ENCODE data around the gene ST3GAL5.
A peak's percentile ranks its signal among the peaks of the same experiment; 100 is the strongest.

Gene ST3GAL5

GRCh38 chr2:85915606-85916303 is 27.0 kb upstream of the ST3GAL5 start:
- Histone ChIP-seq H3K36me3 (ENCODE audit: control insufficient read depth in 2 of 2, insufficient read depth in 2 of 2, low read length in 2 of 2) (no peaks in the 10 kb centered on the region), H3K27ac (ENCODE audit: low read length) (no peak overlapping the region), H3K9me3 (ENCODE audit: control insufficient read depth in 2 of 2, low read length in 2 of 2) (no peaks in the 10 kb centered on the region), H3K9ac (ENCODE audit: low read length in 2 of 2) (no peak overlapping the region), H3K4me3 (ENCODE audit: low read length in 2 of 2) (no peak overlapping the region), H3K4me1 (ENCODE audit: control insufficient read depth, insufficient read depth, low read length) (peaks cover 3% of the 10 kb centered on the region), H3K27me3 (ENCODE audit: control insufficient read depth in 1 of 2, insufficient read depth in 2 of 2, low read length in 2 of 2) (no peaks in the 10 kb centered on the region)

- no peak overlapping the region for H3K4me3 ChIP-seq (ENCODE audit: low read length in 2 of 2)
- H3K9me3 ChIP-seq (ENCODE audit: control insufficient read depth in 2 of 2, low read length in 2 of 2) = no peaks in the 10 kb centered on the region
- no peak overlapping the region for H3K9ac ChIP-seq (ENCODE audit: low read length in 2 of 2)
- no peaks in the 10 kb centered on the region for H3K27me3 ChIP-seq (ENCODE audit: control insufficient read depth in 1 of 2, insufficient read depth in 2 of 2, low read length in 2 of 2)
- H3K4me1 ChIP-seq (ENCODE audit: control insufficient read depth, insufficient read depth, low read length) = peaks cover 3% of the 10 kb centered on the region
- no peaks in the 10 kb centered on the region for H3K36me3 ChIP-seq (ENCODE audit: control insufficient read depth in 2 of 2, insufficient read depth in 2 of 2, low read length in 2 of 2)
- no peak overlapping the region for H3K27ac ChIP-seq (ENCODE audit: low read length)
These were observed 26.1 kb upstream of the ST3GAL5 start for GRCh38 chr2:85914922-85915321.

GRCh38 chr2:85913884-85914881 is 25.4 kb upstream of the ST3GAL5 start:
- Histone ChIP-seq H3K27ac (ENCODE audit: low read length) (no peak overlapping the region), H3K4me3 (ENCODE audit: low read length in 2 of 2) (no peak overlapping the region), H3K9me3 (ENCODE audit: control insufficient read depth in 2 of 2, low read length in 2 of 2) (no peaks in the 10 kb centered on the region), H3K36me3 (ENCODE audit: control insufficient read depth in 2 of 2, insufficient read depth in 2 of 2, low read length in 2 of 2) (no peaks in the 10 kb centered on the region), H3K4me1 (ENCODE audit: control insufficient read depth, insufficient read depth, low read length) (peaks cover 3% of the 10 kb centered on the region), H3K27me3 (ENCODE audit: control insufficient read depth in 1 of 2, insufficient read depth in 2 of 2, low read length in 2 of 2) (no peaks in the 10 kb centered on the region), H3K9ac (ENCODE audit: low read length in 2 of 2) (no peak overlapping the region)

GRCh38 chr2:85911814-85912692 is 23.3 kb upstream of the ST3GAL5 start:
- H3K9ac ChIP-seq (ENCODE audit: low read length in 2 of 2) = no peak overlapping the region
- no peak overlapping the region for H3K4me3 ChIP-seq (ENCODE audit: low read length in 2 of 2)
- H3K9me3 ChIP-seq (ENCODE audit: control insufficient read depth in 2 of 2, low read length in 2 of 2) = no peaks in the 10 kb centered on the region
- H3K27me3 ChIP-seq (ENCODE audit: control insufficient read depth in 1 of 2, insufficient read depth in 2 of 2, low read length in 2 of 2) = no peaks in the 10 kb centered on the region
- H3K27ac ChIP-seq (ENCODE audit: low read length) = no peak overlapping the region
- no peaks in the 10 kb centered on the region for H3K36me3 ChIP-seq (ENCODE audit: control insufficient read depth in 2 of 2, insufficient read depth in 2 of 2, low read length in 2 of 2)
- peaks cover 3% of the 10 kb centered on the region for H3K4me1 ChIP-seq (ENCODE audit: control insufficient read depth, insufficient read depth, low read length)

GRCh38 chr2:85911097-85911496 is 22.3 kb upstream of the ST3GAL5 start:
- H3K9me3 ChIP-seq (ENCODE audit: control insufficient read depth in 2 of 2, low read length in 2 of 2) = no peaks in the 10 kb centered on the region
- H3K27ac ChIP-seq (ENCODE audit: low read length) = no peak overlapping the region
- H3K4me3 ChIP-seq (ENCODE audit: low read length in 2 of 2) = no peak overlapping the region
- peaks cover 3% of the 10 kb centered on the region for H3K4me1 ChIP-seq (ENCODE audit: control insufficient read depth, insufficient read depth, low read length)
- no peaks in the 10 kb centered on the region for H3K27me3 ChIP-seq (ENCODE audit: control insufficient read depth in 1 of 2, insufficient read depth in 2 of 2, low read length in 2 of 2)
- no peak overlapping the region for H3K9ac ChIP-seq (ENCODE audit: low read length in 2 of 2)
- H3K36me3 ChIP-seq (ENCODE audit: control insufficient read depth in 2 of 2, insufficient read depth in 2 of 2, low read length in 2 of 2) = no peaks in the 10 kb centered on the region

GRCh38 chr2:85909005-85909404 is 20.2 kb upstream of the ST3GAL5 start:
- no peaks in the 10 kb centered on the region for H3K9me3 ChIP-seq (ENCODE audit: control insufficient read depth in 2 of 2, low read length in 2 of 2)
- peaks cover 11% of the 10 kb centered on the region for H3K4me1 ChIP-seq (ENCODE audit: control insufficient read depth, insufficient read depth, low read length)
- H3K9ac ChIP-seq (ENCODE audit: low read length in 2 of 2) = no peak overlapping the region
- no peak overlapping the region for H3K4me3 ChIP-seq (ENCODE audit: low read length in 2 of 2)
- H3K36me3 ChIP-seq (ENCODE audit: control insufficient read depth in 2 of 2, insufficient read depth in 2 of 2, low read length in 2 of 2) = no peaks in the 10 kb centered on the region
- H3K27ac ChIP-seq (ENCODE audit: low read length) = no peak overlapping the region
- no peaks in the 10 kb centered on the region for H3K27me3 ChIP-seq (ENCODE audit: control insufficient read depth in 1 of 2, insufficient read depth in 2 of 2, low read length in 2 of 2)

- Histone ChIP-seq H3K27me3 (ENCODE audit: control insufficient read depth in 1 of 2, insufficient read depth in 2 of 2, low read length in 2 of 2) (no peaks in the 10 kb centered on the region), H3K9me3 (ENCODE audit: control insufficient read depth in 2 of 2, low read length in 2 of 2) (no peaks in the 10 kb centered on the region), H3K36me3 (ENCODE audit: control insufficient read depth in 2 of 2, insufficient read depth in 2 of 2, low read length in 2 of 2) (no peaks in the 10 kb centered on the region), H3K4me1 (ENCODE audit: control insufficient read depth, insufficient read depth, low read length) (peaks cover 11% of the 10 kb centered on the region), H3K27ac (ENCODE audit: low read length) (no peak overlapping the region), H3K9ac (ENCODE audit: low read length in 2 of 2) (no peak overlapping the region), H3K4me3 (ENCODE audit: low read length in 2 of 2) (no peak overlapping the region)
These were observed 19.7 kb upstream of the ST3GAL5 start for GRCh38 chr2:85908506-85908905.

GRCh38 chr2:85907671-85908157 is 18.9 kb upstream of the ST3GAL5 start:
- Histone ChIP-seq H3K27me3 (ENCODE audit: control insufficient read depth in 1 of 2, insufficient read depth in 2 of 2, low read length in 2 of 2) (no peaks in the 10 kb centered on the region), H3K4me1 (ENCODE audit: control insufficient read depth, insufficient read depth, low read length) (peaks cover 11% of the 10 kb centered on the region), H3K27ac (ENCODE audit: low read length) (no peak overlapping the region), H3K9me3 (ENCODE audit: control insufficient read depth in 2 of 2, low read length in 2 of 2) (no peaks in the 10 kb centered on the region), H3K36me3 (ENCODE audit: control insufficient read depth in 2 of 2, insufficient read depth in 2 of 2, low read length in 2 of 2) (no peaks in the 10 kb centered on the region), H3K4me3 (ENCODE audit: low read length in 2 of 2) (no peak overlapping the region), H3K9ac (ENCODE audit: low read length in 2 of 2) (no peak overlapping the region)

GRCh38 chr2:85906748-85907147 is 18.0 kb upstream of the ST3GAL5 start:
- Histone ChIP-seq H3K4me3 (ENCODE audit: low read length in 2 of 2) (no peak overlapping the region), H3K36me3 (ENCODE audit: control insufficient read depth in 2 of 2, insufficient read depth in 2 of 2, low read length in 2 of 2) (no peaks in the 10 kb centered on the region), H3K9me3 (ENCODE audit: control insufficient read depth in 2 of 2, low read length in 2 of 2) (no peaks in the 10 kb centered on the region), H3K27me3 (ENCODE audit: control insufficient read depth in 1 of 2, insufficient read depth in 2 of 2, low read length in 2 of 2) (no peaks in the 10 kb centered on the region), H3K9ac (ENCODE audit: low read length in 2 of 2) (no peak overlapping the region), H3K27ac (ENCODE audit: low read length) (no peak overlapping the region), H3K4me1 (ENCODE audit: control insufficient read depth, insufficient read depth, low read length) (peaks cover 11% of the 10 kb centered on the region)

GRCh38 chr2:85905891-85906290 is 17.1 kb upstream of the ST3GAL5 start:
- H3K9me3 ChIP-seq (ENCODE audit: control insufficient read depth in 2 of 2, low read length in 2 of 2) = no peaks in the 10 kb centered on the region
- no peak overlapping the region for H3K9ac ChIP-seq (ENCODE audit: low read length in 2 of 2)
- no peaks in the 10 kb centered on the region for H3K27me3 ChIP-seq (ENCODE audit: control insufficient read depth in 1 of 2, insufficient read depth in 2 of 2, low read length in 2 of 2)
- no peak overlapping the region for H3K4me3 ChIP-seq (ENCODE audit: low read length in 2 of 2)
- no peaks in the 10 kb centered on the region for H3K36me3 ChIP-seq (ENCODE audit: control insufficient read depth in 2 of 2, insufficient read depth in 2 of 2, low read length in 2 of 2)
- peak overlapping the region; percentile 24 for H3K27ac ChIP-seq (ENCODE audit: low read length)
- peaks cover 11% of the 10 kb centered on the region for H3K4me1 ChIP-seq (ENCODE audit: control insufficient read depth, insufficient read depth, low read length)

Measured in stomach smooth muscle (tissue), 2 donors.